Nephron (organoid): ENCODE results near the gene SLC8A1.

Experiments
- H3K27ac Mint-ChIP-seq, 3 experiments: 2 replicates each; pipeline ENCODE4 v1.8.0; 2020; ENCODE audit warnings: mixed read lengths in 3 of 3, mild to moderate bottlenecking in 2 of 3, moderate library complexity in 1 of 3
- H3K27me3 Mint-ChIP-seq: 2 replicates; pipeline ENCODE4 v1.8.0; 2021; ENCODE audit warnings: low read depth, mild to moderate bottlenecking, moderate library complexity, mixed read lengths
- H3K36me3 Mint-ChIP-seq: 2 replicates; pipeline ENCODE4 v1.8.0; 2020; ENCODE audit warnings: low read depth, mixed read lengths
- H3K4me1 Mint-ChIP-seq: 2 replicates; pipeline ENCODE4 v1.8.0; 2020; ENCODE audit warnings: mixed read lengths
- H3K4me3 Mint-ChIP-seq, 3 experiments: 2 replicates each; pipeline ENCODE4 v1.8.0; 2020; ENCODE audit warnings: mild to moderate bottlenecking in 3 of 3, mixed read lengths in 3 of 3, moderate library complexity in 2 of 3
- H3K9me3 Mint-ChIP-seq: 2 replicates; pipeline ENCODE4 v1.8.0; 2020; ENCODE audit warnings: mixed read lengths
- CTCF ChIP-seq, 3 experiments: fragments of 200-600 bp; sonication (generic); IDR thresholded peaks; one replicate each; pipeline ENCODE4 v1.5.0; 2021; ENCODE audit warnings: antibody characterized with exemption in 3 of 3; ENCODE audit not compliant: unreplicated experiment in 3 of 3

SLC8A1 gene

GRCh38 chr2:40410695-40411094 lies 41.2 kb downstream of the SLC8A1 start:
- Mint-ChIP-seq H3K27ac (no peak overlapping the region), H3K4me1 (peaks cover 2% of the 10 kb centered on the region), H3K9me3 (no peaks in the 10 kb centered on the region), H3K4me3 (no peak overlapping the region), H3K36me3 (peaks cover 6% of the 10 kb centered on the region), H3K27me3 (no peaks in the 10 kb centered on the region)
- TF ChIP-seq CTCF (IDR thresholded peaks at IDR 0.05; ENCODE audit: unreplicated experiment in 3 of 3), result no peak

DNA sequence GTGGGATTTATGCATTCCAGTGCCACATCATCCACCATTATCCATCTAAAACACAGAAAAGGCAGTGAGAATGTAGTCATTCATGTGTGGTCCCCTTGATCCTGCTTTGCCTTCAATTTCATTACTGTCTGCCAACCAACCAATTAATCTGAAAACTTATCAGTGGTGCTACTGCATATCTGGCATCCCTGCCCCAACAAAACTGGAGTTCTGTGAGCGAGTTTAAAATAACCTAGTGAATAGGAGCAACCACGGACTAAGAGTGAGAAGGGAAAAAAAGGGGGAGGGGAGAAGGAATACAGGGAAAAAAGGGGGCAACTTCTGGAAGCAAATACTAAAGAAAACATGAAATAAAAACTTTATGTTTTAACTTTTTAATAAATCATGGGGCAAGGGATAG lies 42.2 kb downstream of the SLC8A1 start:
- Mint-ChIP-seq H3K9me3 (no peaks in the 10 kb centered on the region), H3K4me3 (no peak overlapping the region), H3K27me3 (no peaks in the 10 kb centered on the region), H3K36me3 (peaks cover 7% of the 10 kb centered on the region), H3K4me1 (peaks cover 4% of the 10 kb centered on the region), H3K27ac (peak overlapping the region in 1 of 3 experiments; percentile 7)
- no peak for TF ChIP-seq CTCF (IDR thresholded peaks at IDR 0.05; ENCODE audit: unreplicated experiment in 3 of 3)

DNA sequence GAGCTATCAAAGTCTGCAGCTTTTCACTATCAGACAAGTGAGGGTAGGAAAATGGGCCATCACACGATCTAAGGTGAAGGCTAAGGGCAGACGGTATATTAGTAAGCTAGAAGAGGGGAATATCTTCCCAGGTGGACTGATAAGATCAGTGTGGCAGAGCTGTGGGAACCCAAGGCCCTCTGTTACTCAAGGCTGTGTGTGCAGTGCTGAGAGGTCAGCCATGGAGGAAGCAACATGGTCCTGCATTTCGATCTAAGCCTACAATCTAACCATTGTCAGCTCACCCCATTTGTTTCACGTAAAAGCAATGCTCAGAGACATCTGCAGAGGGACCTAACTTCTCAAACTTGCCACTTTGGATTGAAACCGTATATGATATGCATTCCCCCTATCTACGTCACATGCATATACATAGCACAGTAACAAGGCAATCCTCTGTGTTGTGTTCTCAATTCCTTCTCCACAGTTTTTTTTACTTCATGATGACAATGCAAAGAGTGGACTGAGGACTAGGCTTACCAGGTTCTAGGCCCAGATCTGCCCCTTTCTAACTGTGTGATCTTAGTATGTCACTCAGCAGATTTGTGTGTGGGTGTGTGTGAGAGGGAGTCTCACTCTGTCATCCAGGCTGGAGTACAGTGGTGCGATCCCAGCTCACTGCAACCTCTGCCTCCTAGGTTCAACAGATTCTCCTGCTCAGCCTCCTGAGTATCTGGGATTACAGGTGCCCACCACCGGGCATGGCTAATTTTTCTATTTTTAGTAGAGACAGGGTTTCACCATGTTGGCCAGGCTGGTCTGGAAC lies 45.2 kb downstream of the SLC8A1 start:
- Mint-ChIP-seq H3K27me3 (no peaks in the 10 kb centered on the region), H3K9me3 (no peaks in the 10 kb centered on the region), H3K36me3 (peaks cover 3% of the 10 kb centered on the region), H3K4me1 (peaks cover 4% of the 10 kb centered on the region), H3K27ac (no peak overlapping the region), H3K4me3 (no peak overlapping the region)
- no peak for TF ChIP-seq CTCF (IDR thresholded peaks at IDR 0.05; ENCODE audit: unreplicated experiment in 3 of 3)

GRCh38 chr2:40405465-40405864 lies 46.4 kb downstream of the SLC8A1 start:
- TF ChIP-seq CTCF (IDR thresholded peaks at IDR 0.05; ENCODE audit: unreplicated experiment in 3 of 3), result no peak
- H3K9me3 Mint-ChIP-seq, result no peaks in the 10 kb centered on the region
- peaks cover 4% of the 10 kb centered on the region for H3K4me1 Mint-ChIP-seq
- H3K4me3 Mint-ChIP-seq, result no peak overlapping the region
- no peak overlapping the region for H3K27ac Mint-ChIP-seq
- no peaks in the 10 kb centered on the region for H3K27me3 Mint-ChIP-seq
- H3K36me3 Mint-ChIP-seq, result peaks cover 3% of the 10 kb centered on the region

DNA sequence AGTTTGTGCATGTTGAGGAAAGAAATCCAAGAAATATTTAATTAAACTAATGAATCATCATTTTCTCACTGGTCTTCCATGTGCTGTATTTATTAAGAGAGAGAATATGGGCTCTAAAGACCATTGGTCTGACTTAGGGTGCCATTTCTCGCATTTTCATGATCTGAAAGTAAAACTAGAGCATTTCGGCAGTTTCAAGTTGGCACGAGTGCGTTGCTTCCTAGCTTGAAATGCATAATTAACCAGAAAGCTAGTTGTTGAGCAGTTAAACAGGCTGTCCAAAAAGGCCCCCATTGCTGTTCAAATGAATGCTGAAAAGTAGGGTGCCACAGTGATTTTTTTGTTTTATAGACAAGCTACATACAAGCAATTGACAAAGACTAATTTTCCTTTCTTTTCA lies 47.4 kb downstream of the SLC8A1 start:
- no peak for TF ChIP-seq CTCF (IDR thresholded peaks at IDR 0.05; ENCODE audit: unreplicated experiment in 3 of 3)
- no peaks in the 10 kb centered on the region for H3K27me3 Mint-ChIP-seq
- no peaks in the 10 kb centered on the region for H3K9me3 Mint-ChIP-seq
- peaks cover 8% of the 10 kb centered on the region for H3K36me3 Mint-ChIP-seq
- H3K4me3 Mint-ChIP-seq, result no peak overlapping the region
- H3K4me1 Mint-ChIP-seq, result peaks cover 4% of the 10 kb centered on the region
- no peak overlapping the region for H3K27ac Mint-ChIP-seq

GRCh38 chr2:40403233-40403836 lies 48.6 kb downstream of the SLC8A1 start:
- H3K27ac Mint-ChIP-seq, result no peak overlapping the region
- H3K4me1 Mint-ChIP-seq, result peaks cover 4% of the 10 kb centered on the region
- H3K4me3 Mint-ChIP-seq, result no peak overlapping the region
- H3K36me3 Mint-ChIP-seq, result peaks cover 8% of the 10 kb centered on the region
- TF ChIP-seq CTCF (IDR thresholded peaks at IDR 0.05; ENCODE audit: unreplicated experiment in 3 of 3), result no peak
- no peaks in the 10 kb centered on the region for H3K27me3 Mint-ChIP-seq
- H3K9me3 Mint-ChIP-seq, result no peaks in the 10 kb centered on the region
